DMS53 treated with DMSO at 0.1 percent for 48 hours (cell line): ENCODE data around the gene SIDT2.
A peak's percentile ranks its signal among the peaks of the same experiment; 100 is the strongest.
"Not testable (repeated sequence)": the region's sequence is repeated elsewhere in the genome, so short reads cannot be mapped to it uniquely, and the experiment has no call there.

Experiments used
- DNase-seq: peaks from one replicate; lab custom pipeline; 2025; ENCODE audit not compliant: unreplicated experiment; lab: John Stamatoyannopoulos, UW

SIDT2 gene

DNA sequence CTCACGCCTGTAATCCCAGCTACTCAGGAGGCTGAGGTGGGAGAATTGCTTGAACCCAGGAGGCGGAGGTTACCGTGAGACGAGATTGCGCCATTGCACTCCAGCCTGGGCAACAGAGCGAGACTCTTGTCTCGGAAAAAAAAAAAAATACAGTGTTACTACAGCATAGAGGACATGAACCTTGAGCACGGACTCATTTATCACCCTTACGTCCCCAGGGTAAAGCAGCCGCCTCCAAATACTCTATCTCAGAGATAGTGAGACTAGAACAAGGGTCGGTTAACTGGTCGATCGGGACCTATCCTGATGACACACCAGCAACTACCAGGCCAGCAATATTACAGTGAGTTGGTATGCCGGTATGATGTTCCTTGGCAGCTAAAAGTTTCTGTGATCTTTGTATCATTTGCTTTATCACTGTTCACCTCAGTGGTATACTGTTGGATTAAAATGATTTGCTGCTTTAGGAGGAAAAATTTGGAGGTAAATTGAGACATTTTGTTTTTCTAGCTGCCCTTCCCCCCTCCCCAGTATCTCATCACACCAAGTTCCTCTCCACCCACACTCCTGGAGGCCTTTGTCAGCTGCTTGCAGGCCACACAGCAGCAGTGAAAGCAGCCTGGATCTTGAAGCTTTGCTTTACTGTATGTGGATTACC, 7.0 kb upstream of the SIDT2 start:
- DNase-seq = no peak

GRCh38 chr11:117172724-117173421, 5.7 kb upstream of the SIDT2 start:
- no peak for DNase-seq

DNA sequence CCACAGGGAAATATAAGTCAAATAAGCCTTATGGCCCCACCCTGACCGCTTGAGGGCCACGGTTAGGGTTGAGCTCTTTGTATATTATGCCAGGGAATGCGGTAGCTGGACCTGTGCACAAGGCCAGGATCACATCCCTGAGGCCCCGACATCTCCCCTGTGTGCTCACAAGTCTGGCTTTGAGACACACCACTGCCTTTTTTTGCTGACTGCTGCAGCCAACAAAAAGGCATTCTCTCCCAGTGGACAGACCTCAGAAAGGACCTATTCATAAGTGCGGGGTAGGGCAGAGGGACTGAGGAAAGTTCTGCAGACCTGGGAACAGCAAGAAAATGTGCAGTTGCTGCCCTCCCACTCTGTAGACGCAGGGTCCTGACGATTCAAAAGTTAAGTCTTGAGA, 3.4 kb upstream of the SIDT2 start:
- DNase-seq = no peak

GRCh38 chr11:117175781-117176180, 2.8 kb upstream of the SIDT2 start:
- DNase-seq = no peak

GRCh38 chr11:117176186-117176585, 2.4 kb upstream of the SIDT2 start:
- DNase-seq = no peak

DNA sequence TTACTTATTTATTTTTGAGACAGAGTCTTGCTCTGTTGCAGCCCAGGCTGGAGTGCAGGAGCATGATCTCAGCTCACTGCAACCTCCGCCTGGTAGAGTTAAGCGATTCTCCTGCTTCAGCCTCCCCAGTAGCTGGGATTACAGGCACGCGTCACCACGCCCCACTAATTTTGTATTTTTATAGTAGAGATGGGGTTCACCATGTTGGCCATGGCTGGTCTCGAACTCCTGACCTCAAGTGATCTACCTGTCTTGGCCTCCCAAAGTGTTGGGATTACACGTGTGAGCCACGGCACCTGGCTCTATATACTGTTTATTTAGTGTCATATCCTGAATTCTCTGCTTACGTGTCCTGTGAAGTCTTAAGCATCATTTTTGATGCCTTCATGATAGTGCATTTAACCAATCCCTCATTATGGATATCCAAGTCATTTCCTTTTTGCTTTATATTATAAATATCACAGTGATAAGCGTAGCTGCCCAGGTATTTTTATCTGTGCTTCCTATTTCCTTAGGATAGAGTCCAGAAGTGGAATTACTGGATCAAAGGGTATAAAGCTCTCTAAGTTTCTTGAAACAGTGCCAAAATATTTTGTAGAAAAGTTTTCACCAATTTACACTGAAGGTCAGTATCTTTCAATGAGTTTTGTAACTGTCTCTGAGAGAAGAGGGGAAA, 871 bp upstream of the SIDT2 start:
- peak; percentile 28 for DNase-seq

GRCh38 chr11:117179048-117179999, 781 bp downstream of the SIDT2 start:
- DNase-seq = peak; percentile 21

DNA sequence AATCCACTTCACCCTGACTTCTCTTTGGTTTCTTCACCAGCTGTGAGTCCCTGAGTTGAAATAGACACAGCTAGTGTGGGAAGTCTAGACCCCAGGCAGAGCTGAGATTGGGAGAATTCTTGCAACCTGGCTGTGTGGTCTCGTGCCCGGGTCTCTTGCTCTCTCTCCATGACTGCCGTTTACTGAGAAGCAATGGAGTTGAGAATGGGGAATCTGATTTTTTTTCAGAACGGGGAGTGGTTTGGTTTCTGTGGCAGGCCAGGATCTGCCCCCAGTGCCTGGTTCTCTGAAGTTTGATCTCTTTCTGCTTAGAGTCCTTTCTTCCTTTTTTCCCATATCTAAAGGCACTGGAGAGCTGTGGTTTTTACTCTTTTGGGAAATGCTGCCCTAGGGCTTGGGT, 1.5 kb downstream of the SIDT2 start:
- no peak for DNase-seq

DNA sequence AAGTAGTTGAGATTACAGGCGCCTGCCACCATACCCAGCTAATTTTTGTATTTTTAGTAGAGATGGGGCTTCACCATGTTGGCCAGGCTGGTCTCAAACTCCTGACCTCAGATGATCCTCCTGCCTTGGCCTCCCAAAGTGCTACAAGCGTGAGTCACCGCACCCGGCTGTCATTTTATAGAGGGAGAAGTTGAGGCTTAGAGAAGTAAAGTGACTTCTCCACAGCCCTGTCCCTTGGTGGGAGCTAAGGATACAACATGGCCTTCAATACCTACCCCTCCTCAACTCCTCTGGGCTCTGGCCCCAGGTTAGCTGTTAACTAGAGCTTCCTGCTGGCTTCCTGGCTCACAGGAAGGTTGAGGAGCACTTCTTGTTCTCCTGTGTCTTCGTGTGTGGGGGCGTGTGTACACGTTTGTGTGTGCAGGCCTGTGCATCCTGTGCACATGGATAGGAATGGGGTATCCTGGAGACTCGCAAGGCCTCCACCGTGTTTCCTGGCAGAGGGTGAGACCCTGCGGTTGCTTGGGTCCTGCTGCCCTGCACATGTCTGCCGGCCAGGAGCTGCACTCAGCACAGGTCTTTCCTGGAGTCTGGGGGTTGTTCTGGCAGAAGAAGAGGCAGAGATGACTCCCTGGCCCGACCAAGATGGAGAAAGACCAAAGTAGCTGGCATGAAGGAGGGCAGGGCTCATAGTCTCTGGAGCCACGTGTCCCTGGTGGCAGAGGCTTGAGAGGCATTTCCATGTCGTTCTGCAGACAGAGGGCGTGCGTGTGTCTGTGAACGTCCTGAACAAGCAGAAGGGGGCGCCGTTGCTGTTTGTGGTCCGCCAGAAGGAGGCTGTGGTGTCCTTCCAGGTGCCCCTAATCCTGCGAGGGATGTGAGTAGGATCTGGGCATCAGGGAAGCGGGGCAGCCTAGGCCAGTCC, 2.4 kb downstream of the SIDT2 start:
- peak; percentile 57 for DNase-seq

- no peak for DNase-seq
These were observed 3.3 kb downstream of the SIDT2 start for GRCh38 chr11:117181586-117182550.

- no peak for DNase-seq
These were observed 4.0 kb downstream of the SIDT2 start for GRCh38 chr11:117182551-117182935.

DNA sequence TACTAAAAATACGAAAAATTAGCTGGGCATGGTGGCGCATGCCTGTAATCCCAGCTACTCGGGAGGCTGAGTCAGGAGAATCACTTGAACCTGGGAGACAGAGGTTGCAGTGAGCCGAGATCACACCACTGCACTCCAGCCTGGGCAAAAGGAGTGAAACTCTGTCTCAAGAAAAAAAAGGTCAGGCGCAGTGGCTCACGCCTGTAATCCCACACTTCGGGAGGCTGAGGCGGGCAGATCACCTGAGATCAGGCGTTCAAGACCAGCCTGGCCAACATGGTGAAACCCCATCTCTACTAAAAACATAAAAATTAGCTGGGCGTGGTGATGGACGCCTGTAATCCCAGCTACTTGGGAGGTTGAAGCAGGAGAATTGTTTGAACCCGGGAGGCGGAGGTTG, 4.6 kb downstream of the SIDT2 start:
- not testable (repeated sequence) for DNase-seq

DNA sequence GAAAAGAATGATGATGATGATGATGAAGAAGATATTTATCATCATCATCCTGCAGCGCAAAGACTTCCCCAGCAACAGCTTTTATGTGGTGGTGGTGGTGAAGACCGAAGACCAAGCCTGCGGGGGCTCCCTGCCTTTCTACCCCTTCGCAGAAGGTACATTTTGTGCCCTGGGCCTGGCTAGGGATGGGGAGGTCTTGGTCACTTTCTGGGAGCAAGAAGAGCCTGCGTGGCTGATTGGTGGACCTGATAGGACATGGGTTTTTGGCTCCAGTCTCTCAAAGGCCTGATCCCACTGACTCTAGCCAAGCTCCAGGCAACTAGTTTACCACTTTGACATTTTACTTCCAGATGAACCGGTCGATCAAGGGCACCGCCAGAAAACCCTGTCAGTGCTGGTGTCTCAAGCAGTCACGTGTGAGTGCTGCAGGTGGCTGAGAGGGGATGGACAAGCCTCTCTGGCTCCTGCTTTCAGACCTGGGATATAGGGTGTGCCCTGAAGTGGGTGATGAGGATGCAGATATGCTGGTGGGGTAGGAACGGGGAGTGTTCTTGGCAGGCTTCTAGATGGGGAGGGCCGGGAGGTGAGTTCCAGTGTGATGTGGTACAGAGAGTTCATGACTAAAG, 5.3 kb downstream of the SIDT2 start:
- peak; percentile 95 for DNase-seq

DNA sequence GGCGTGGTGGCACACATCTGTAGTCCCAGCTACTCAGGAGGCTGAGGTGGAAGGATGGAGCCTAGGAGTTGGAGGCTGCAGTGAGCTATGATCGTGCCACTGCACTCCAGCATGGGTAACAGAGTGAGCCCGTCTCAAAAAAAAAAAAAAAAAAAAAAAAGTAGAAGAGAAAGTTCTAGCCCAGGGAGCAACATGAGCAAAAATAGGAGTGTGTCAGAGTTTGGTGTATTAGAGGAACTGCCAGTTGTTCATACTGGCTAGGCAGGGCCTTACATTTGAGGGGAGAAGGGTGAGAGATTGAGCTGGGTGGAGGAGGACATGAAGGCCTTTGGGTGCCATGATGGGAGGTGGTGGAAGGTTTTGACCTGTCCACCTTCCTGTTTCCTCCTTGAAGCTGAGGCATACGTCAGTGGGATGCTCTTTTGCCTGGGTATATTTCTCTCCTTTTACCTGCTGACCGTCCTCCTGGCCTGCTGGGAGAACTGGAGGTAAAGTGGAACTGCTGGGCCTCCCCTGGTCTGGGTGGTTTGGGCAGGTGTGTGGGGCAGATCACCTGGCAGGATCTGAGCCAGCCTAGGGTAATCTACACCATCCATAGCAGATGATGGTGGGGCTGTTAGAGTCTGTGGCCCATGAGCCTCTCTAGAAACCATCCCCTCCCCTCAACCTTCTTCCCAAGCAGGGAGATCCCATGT, 7.3 kb downstream of the SIDT2 start:
- no peak for DNase-seq

DNA sequence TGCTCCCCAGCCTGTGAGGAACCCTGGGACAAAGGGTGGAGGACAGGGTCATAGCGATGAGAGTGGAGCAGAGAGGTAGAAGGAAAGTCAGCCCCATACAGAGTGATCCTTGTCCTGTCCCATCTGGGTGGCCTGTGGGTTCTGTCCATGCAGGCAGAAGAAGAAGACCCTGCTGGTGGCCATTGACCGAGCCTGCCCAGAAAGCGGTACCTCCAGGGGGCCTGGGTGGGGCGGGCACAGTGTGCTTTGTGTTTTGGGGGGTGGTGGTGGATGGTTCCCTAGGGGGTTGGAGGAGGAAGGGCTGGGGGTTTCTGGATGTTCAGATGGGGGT, 7.9 kb downstream of the SIDT2 start:
- no peak for DNase-seq

DNA sequence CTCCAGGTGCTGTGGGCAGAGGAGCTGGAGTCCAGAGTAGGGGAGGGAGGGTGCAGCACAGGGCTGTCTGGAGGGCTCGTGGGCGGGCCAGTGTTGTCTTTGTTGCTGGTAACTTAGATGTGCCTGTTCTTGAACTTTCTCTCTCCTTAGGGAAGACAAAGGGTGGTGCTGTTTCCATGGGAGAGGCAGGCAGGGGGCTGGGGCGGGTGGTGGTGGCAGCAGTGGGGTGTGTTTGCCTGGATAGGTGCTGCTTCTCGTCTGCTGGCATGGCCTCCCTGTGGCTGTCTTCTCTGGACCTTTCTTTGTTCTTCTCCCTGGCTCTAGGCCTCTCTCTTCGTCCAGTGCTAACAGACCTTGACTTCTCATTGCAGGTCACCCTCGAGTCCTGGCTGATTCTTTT, 8.5 kb downstream of the SIDT2 start:
- no peak for DNase-seq

- no peak for DNase-seq
These were observed 8.9 kb downstream of the SIDT2 start for GRCh38 chr11:117187428-117187798.

GRCh38 chr11:117187799-117188481, 9.4 kb downstream of the SIDT2 start:
- DNase-seq = no peak
